COR-L47 (cell line): ENCODE measurements around the gene HENMT1.
"Not testable (repeated sequence)": the region's sequence is repeated elsewhere in the genome, so short reads cannot be mapped to it uniquely, and the experiment has no call there.

Experiments used
- DNase-seq: peaks from one replicate; lab custom pipeline; 2025; lab: John Stamatoyannopoulos, UW

HENMT1 gene

DNA sequence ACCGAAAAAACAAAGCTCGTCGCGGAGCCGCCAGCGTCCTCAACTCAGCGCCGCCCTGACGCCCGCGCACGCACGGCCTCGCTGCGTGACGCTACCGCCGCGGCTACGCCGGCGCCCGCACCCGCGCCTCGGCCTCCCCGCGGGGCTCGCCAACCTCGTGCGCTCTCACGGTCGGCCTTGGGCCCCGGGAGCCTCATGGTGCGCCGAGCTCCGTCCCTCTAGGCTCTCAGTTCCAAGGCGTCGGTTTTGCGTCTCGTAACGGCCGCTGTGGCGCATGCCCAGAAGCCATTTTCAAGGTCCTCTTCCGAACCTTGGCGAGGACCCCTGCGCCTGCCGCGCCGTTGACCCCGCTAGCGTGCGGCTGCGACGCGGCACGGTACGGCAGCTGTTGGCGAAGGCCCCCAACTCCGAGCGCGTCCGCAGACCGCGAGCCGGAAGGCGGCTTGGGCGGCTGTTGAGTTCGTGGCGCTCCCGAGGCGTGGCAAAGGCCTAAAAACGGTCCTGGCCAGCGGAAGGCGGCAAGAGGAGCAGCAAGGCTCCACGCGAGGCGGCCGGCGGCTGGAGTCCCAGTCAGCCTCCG is at the start of gene HENMT1:
Gene HENMT1, minus strand, starts transcription at position 64 of the 580 bp plus-strand sequence. CDS start 1,209 bp downstream, outside the sequence.
- DNase-seq = no peak

DNA sequence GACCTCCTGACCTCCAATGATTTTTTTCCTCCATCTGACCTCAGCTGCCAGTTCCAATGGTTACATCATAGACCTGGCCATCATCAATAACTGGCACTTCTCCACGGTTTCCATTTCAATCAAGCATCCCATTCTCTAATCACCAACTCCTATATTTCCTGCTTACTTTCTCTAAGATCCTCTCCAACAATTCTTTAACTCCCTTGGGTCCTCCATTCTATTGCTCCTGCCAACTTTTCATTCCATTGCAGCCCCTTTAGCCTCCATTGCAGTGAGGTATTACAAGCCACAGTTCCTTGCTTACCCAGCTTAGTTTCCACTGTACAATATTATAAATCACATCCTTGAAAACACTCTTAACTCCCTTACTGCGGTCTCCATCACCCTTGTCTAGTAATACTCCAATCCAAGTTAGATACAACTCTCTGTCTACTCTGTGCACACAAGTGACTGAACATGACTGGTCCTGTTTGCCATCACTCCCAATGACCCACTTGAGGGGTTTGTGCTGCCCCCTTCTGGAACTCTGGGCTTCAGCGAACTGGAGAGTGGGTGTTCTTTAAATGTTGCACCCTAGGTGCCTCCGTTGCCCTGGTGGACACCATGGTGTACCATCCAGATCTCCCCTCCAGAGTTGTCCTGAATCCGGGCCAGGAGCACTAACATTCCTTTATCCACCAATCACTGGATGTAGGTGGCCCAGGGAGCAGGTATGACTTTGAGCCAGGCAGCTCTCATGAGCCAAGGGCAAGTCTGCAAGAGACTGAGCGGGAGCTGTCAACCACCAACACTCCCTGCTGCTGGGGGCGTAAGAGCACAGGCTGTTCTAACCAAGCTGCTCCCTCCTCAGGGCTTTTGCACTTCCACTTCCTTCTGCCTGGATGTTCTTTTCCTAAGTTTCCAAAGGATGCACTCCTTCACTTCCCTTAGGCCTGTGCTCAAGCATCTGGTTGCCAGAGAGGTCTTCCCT is 48.1 kb upstream of the HENMT1 start:
- DNase-seq = no peak

DNA sequence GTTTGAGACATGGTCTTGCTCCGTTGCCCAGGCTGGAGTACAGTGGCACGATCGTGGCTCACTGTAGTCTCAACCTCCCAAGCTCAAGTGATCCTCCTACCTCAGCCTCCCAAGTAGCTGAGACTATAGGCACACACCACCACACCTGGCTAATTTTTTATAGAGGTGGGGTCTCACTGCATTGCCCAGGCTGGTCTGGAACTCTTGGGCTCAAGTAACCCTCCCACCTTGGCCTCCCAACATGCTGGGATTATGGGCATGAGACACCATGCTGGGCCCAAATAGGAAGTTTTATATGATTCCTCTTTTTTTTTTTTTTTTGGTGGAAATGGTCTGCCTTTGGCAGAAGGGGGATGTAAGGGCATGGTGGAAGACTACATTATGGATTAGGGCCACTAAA is 45.8 kb upstream of the HENMT1 start:
- DNase-seq = no peak

DNA sequence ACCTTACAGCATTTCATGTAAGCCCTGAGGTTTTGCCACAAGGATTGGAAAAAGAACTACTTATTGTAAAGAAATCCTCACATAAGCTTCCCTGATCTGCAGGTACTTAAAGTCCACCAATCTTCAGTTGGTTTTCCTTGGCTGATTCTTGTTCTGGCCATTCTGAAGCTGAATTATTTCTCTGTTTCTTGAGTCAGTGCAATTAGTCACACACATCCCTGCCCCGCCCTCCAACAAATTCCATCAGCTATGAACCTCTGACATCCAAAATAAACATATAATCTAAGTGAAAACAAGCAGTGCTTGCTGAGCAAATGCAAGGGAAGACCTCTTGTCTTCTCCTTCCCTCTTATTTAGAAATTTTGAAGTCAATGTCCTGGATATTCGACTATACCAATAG is 43.6 kb upstream of the HENMT1 start:
- no peak for DNase-seq

DNA sequence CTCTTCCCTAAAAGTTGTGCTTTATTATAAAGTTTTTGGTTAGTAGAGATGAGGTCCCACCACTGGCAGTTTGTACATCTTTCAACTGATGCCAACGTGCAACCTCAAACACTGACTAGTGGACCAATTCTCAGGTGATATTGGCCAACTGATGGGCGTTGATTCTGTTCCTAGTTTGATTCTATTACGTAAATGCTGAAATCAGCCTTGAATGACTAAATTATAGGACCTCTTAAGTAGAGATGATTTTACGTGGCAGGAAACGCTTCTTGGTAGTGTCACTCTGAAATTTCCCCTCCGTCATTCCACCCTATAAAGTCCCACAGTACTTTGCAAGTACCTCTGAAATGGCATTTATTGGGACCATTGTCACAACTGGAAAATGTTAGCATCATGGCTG is 43.0 kb upstream of the HENMT1 start:
- DNase-seq = no peak

DNA sequence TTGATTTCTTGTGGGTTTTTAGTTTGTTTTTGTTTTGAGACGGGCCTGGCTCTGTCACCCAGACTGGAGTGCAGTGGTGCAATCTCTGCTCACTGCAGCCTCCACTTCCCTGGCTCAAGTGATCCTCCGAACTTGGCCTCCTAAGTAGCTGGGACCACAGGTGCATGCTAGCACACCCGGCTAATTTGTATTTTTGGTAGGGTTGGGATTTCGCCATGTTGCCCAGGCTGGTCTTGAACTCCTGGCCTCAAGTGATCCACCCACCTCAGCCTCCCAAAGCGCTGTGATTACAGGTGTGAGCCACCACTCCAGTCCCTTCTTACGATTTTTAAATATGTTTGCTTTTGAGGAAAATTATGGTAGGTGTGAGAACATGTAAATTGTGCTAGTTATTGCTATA is 41.2 kb upstream of the HENMT1 start:
- not testable (repeated sequence) for DNase-seq

DNA sequence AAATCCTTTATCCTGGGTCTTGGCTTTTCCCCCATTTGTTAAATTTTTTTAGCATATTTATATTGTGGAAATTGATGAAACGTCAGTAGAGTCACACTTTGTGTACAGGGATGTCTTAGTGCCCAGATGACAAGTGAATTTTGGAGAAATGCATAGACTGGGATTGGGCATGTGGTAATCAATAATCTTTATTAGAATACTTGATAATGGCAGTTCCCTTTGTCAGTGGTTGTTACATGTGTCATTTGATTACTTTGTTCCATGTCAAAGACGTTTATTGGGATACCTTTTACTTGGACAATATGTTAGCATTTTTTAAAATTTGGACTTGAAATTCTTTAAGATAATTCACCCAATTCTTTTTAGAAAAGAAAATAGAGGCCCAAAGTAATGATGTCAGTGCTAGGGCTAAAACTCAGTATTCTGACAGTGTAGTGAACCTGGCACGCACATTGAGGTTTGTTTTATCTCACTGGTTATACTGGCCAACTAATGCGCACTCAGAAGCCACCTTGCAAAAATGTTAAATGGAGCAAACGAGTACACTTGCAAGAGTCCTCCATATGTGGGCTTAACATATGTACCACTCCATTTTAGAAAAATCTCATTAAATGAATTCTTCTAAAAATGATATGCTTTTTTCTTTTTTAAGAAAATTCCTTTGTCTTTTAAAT is 40.4 kb upstream of the HENMT1 start:
- DNase-seq = no peak

DNA sequence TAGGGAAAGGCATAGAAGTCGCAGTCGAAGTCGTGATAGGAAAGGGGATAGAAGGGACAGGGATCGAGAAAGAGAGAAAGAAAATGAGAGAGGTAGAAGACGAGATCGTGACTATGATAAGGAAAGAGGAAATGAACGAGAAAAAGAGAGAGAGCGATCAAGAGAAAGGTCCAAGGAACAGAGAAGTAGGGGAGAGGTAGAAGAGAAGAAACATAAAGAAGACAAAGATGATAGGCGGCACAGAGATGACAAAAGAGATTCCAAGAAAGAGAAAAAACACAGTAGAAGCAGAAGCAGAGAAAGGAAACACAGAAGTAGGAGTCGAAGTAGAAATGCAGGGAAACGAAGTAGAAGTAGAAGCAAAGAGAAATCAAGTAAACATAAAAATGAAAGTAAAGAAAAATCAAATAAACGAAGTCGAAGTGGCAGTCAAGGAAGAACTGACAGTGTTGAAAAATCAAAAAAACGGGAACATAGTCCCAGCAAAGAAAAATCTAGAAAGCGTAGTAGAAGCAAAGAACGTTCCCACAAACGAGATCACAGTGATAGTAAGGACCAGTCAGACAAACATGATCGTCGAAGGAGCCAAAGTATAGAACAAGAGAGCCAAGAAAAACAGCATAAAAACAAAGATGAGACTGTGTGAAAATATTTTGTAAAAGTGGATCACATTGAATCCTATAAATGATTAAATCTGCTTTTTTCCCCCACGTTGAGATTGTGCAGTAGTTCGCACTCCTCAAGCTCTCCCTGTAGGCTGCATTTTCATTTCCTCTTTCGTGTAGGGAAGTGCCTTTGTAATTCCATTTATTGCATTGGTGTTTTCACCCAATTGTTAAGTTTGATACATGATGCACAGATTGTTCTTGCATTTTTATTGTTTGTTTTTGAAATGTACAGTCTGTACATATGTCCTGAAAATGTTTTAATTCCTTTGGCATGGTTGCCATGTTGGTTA is 38.8 kb upstream of the HENMT1 start:
- DNase-seq = no peak

DNA sequence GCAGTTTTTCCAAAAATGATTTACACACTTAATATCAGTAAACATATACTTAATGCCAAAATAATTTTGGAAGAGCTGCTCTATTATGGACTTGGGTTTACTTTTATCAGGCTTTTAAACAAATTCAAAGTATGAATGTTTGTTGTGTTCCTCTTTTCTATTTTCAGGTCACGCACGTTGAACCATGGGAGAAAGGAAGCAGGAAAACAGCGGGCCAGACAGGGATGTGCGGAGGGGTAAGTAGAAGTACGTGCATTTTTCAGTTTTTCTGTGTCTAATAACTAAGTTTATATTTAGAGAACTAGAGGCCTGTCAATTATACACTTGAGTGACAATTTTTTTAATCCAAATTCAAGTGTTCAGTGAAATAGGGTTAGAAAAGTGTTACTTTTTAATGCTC is 34.6 kb upstream of the HENMT1 start:
- no peak for DNase-seq

DNA sequence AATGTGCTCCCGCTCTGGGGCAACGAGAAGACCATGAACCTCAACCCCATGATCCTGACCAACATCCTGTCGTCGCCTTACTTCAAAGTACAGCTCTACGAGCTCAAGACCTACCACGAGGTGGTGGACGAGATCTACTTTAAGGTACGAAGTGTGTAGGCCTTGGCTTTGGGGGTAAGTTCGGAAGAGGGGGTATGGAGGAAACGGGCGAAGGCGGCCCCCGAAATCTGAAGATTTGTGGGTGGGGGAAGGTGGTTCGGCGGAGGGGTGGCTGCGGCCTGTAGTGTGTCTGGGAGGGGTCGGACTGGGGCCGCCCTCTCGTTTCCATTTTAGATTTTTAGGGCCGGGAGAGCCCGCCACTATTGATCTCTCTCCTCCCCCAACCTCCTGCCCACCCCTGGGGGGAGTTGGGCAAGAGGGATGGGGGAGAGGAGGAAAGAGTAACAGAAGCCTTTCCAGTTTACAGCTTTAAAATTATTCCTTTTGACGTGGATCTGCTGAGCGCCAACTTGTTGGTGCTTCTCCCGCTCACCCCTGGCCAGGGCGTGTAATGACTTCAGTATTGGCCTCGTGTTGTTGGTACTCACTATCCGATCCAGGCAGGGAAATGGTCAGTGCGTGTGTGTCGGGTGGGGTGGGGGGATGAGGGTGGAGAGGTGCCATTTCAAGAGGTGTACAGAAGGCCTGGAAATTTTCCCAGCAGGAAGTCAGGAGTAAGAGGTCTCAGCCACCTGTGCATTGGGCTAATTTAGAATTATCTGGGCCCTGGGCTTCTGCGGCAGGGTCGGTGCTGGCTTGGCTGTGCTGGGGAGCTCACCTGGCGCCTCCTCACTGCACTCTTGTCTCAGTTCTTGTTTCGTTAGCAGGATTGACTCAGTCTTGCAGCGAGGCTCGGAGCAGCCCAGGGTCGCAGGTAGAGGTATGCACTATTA is 32.1 kb upstream of the HENMT1 start:
- peak; percentile 45 for DNase-seq

DNA sequence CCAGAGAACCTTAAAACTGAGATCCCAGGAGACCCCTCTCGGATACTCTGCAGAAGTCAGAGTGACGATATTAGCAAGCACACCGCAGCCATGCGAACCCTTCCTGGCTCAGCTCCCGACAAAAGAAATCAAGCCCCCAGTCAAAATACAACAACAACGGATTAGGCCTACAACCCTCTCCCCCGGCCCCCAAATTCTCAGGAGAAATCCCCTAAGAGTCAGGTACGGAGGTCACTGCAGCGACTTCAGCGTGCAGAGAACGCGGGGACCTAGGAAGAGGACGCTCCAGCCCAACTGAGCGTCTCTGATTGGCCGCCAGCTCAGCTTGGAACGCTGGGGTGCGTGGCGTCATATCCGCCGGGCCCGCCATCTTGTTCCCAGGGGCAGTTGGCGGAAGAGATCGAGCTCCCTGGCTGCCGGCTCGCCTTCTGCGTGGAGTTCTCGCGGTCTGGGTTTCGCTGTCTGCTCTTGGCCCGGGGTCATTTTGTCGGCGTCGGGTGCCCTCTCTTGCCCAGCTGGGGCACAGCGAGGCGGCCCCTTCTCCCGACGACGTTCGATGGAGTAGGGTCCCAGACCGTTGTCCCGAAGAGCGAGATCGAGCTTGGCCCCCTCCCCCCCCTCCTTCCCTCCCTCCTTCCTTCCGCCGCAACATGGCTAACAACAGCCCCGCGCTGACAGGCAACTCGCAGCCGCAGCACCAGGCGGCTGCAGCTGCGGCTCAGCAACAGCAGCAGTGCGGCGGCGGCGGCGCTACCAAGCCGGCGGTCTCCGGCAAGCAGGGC is 31.2 kb upstream of the HENMT1 start, which contains the start of gene PRPF38B:
Gene PRPF38B, plus strand, starts transcription at position 369 of the 782 bp plus-strand sequence. Its CDS starts 282 bp downstream, at position 651.
- peak; percentile 89 for DNase-seq

DNA sequence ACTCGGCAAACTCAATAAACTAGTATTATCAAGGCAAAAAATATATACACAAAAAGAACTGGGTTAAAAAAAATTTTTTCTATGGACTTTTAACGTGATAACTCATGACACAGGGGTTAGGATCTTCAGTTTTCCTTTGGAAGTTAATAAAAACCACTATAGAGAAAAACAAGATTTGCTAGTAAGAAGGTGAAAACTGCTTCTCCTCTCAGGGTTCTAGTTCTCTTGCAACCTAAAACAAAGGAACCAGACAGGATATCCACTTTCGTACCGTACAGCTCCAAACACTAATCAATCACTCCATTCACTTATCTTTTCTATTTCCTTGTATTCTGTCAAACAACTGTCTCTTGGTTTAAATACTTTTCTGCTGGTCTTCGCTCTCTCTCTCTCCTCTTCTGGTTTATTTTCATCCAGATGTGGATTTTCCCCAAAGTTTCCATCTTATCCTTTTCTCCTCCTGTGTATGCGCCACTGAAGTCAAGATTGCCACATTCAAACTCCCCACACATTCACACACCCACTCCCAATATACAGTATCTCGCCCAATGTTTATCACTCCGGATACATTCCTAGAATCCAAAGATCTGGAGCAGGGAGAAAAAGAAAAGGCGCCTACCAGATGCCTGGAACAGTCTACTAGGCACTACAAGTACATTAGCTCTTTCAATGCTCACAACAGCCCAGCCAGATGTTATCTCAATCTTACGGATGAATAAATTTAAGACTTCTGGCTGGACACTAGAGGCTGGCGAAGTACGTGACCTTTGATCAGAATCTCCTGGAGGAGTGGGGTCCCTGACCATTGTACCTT is 30.4 kb upstream of the HENMT1 start:
- DNase-seq = no peak

DNA sequence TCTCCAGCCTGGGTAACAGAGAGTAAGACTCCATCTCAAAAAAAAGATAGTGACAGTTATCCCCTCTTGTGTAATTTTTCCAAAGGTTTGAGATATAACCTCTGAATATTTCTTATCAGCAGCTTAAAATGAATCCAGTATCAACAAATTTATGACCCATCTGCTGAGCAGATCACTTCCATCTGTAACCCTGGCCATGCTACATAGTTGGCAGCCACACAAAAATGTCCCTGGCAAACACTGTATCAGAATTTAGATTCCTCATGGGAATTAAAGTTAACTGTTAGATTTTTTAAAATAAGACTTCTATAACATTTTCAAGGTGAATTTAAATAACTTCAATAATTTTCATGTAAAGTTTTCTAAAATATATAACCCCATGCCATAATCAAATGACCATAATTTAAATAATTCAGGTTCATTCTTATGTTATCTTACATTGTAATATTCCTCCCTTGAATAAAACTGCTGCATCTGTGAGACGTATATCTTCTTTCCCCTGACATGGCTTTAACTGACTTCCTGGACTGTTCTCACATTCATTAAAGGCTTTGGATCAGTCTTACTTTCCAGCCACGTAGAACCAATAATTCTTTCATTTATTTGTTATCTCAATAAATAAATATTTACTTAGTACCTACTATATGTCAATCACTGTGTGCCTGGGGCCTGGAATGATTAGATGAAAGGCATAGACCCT is 25.9 kb upstream of the HENMT1 start:
- DNase-seq = no peak

DNA sequence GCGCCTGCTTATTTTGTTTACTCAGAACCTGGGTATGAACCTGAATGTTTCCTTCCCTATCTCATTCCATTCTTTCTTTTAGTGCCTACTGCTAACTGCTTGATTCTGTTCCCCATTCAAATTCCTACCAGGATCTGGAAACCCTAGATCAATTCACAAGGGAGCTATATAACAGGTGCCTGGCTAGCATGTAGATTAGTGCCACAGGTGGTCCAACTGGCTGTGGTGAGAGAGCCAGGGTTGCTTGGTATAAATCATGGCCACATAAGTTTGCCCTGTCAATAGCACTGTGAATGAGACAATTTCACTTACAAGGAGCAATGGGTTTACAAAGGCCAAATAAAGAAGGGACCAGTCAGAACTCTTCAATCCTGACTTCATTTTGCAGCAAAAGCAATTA is 24.6 kb upstream of the HENMT1 start:
- DNase-seq = no peak

DNA sequence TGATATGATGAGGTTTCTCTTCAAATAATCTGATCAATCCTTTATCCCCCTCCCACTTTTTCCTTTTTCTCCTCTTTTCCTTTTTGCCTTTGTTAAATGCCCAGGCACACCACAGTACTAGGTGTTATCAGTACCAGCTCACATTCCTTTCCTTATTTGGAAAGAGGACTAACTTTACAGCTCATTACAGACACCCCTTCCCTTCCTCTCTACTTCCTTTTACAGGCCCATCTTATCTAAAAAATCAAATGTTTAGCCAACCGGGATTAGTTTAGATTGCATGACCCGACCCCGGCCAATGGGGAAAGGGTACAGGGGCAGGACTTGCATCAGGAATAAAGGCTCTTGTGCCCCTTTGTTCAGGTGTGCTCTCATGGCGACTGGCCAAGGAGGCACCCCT is 20.8 kb upstream of the HENMT1 start:
- not testable (repeated sequence) for DNase-seq

DNA sequence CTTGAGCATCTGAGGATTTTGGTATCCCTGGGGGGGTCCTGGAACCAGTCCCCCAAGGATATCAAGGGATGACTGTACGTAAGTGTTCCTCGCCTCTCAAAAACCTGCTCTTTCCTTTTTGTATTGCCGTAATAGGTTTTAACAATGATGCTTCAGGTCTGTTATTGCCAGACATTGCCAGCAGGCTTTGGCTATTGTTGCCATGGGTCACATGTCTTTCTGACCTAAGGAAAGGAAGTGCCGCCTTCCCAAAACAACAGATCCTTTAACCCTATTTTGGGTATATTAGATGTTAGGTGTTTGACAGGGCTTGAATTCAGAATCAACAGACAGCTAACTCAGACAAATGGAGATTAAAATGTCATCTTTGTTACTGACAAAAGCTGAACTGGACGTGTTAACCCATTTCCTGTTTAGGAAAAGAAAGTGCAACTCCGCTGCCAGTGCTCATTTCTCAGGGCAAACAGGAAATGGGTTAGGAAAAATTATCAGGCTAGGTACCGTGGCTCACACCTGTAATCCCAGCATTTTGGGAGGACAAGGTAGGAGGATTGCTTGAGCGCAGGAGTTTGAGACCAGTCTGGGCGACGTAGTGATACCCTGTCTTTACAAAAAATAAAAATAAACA is 18.8 kb upstream of the HENMT1 start:
- no peak for DNase-seq

DNA sequence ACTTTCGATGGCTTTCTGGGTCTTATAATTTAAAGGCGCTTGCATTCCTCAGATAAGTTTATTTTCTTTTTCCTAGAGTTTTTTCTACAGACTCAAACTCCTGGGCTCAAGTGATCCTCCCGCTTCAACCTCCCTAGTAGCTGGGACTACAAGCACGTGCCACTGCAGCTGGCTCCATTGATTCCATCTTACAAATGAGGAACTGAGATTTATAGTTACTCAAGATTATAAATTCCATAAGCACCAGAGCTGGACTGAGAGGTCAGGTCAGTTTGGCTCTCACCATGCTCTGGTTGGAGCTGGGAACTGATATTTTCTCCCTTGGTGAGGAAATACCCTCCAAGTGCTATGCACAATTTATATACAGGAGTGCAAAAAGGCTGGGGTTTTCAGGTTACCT is 17.8 kb upstream of the HENMT1 start:
- no peak for DNase-seq

DNA sequence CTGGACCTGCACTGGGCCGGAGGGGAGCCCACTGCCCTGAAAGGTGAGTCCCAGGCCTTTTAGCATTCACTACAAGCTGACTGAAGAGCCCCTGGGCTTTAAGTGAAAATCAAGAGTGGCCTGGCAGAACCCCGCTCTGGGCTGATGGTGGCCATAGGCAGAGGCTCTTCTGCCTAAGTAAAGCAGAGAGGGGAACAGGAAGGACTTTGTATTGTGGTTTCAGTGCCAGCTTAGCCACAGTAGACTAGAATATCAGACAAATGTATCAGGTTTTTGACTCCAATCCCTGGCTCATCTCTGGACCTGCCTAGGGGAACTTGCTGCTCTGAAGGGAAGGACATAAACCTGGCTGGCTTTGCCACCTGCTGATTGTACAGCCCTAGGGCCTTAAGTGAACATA is 10.2 kb upstream of the HENMT1 start:
- DNase-seq = no peak
